T-helper 17 cell (primary cell): ENCODE data around the gene TIE1. TPM values are rescaled to one million over a fixed set of nuclear protein-coding genes. Genes with fewer than 3 reads are reported as not detected.

Experiments used
- ATAC-seq: fragments of 150-1000 bp; cut with Tn5 transposase; 2 replicates; pipeline ENCODE4 v1.10.0; 2021; ENCODE audit warnings: mild to moderate bottlenecking, moderate library complexity
- DNase-seq, 3 donors: peaks; one replicate each; pipeline versions ENCODE4 v3.0.0 to v3.0.0-alpha.2; 2020 to 2021
- H3K9me3 ChIP-seq: one replicate; pipeline ENCODE4 v1.7.0; 2013; ENCODE audit warnings: low read length, mild to moderate bottlenecking; ENCODE audit not compliant: control insufficient read depth, poor library complexity, severe bottlenecking
- H3K27ac Mint-ChIP-seq: one replicate; pipeline ENCODE4 v1.8.0; 2022; ENCODE audit warnings: mild to moderate bottlenecking, moderate library complexity, mixed read lengths
- H3K27me3 Mint-ChIP-seq: one replicate; pipeline ENCODE4 v1.8.0; 2022; ENCODE audit warnings: mixed read lengths
- H3K36me3 Mint-ChIP-seq: one replicate; pipeline ENCODE4 v1.8.0; 2022; ENCODE audit warnings: low read depth, mixed read lengths
- H3K4me1 Mint-ChIP-seq: one replicate; pipeline ENCODE4 v1.8.0; 2022; ENCODE audit warnings: mild to moderate bottlenecking, mixed read lengths
- H3K4me3 Mint-ChIP-seq: one replicate; pipeline ENCODE4 v1.8.0; 2022; ENCODE audit warnings: mild to moderate bottlenecking, moderate library complexity, mixed read lengths
- total RNA-seq, 4 donors: library from RNA in 2 of 4; stranded (reverse) in 2 of 4; gene quantifications; one replicate each; pipeline ENCODE4 v1.2.3 and lab custom pipeline; 2022 to 2026

Gene TIE1
- total RNA-seq, 2 donors from 2014 or later: not detected

DNA sequence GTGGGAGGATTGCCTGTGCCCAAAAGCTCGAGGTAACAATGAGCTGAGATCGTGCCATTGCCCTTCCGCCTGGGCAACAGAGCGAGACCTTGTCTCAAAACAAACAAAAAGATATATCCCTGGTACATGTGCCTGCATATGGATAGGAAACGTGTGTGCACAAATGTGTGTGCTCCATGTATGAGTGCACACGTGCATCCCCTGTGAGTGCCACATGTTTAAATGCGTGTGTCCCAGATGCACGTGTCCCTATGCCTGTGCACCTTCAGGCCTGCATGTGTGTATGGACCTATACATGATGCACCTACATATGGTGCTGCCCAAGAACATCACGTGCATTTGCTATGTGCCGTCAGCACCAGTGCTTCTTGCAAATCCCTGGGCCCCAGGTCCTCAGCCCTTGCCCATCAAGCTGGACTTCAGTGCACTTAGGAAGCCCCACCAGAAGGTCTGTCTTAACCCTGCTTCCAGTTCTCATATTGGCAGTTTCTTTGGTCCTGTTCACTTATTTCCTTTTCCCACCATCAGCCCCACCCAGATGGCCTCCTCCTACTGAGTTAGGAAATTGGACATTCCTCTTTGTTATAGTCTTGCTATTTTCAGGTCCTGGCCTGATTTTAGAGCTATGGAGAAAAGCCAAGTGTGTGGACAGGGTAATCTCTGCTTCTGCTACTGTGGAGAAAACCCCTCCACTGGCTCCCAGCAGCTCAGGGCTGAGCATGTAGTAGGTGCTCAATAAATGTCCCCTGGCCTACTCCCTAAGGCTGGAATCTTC lies 15.4 kb downstream of the TIE1 start:
- Mint-ChIP-seq H3K36me3 (peaks cover 2% of the 10 kb centered on the region), H3K27me3 (no peaks in the 10 kb centered on the region), H3K4me3 (no peak overlapping the region), H3K27ac (peak overlapping the region; percentile 24), H3K4me1 (peaks cover 8% of the 10 kb centered on the region)
- no peaks in the 10 kb centered on the region for H3K9me3 ChIP-seq
- no peak for DNase-seq
- ATAC-seq: no peak

DNA sequence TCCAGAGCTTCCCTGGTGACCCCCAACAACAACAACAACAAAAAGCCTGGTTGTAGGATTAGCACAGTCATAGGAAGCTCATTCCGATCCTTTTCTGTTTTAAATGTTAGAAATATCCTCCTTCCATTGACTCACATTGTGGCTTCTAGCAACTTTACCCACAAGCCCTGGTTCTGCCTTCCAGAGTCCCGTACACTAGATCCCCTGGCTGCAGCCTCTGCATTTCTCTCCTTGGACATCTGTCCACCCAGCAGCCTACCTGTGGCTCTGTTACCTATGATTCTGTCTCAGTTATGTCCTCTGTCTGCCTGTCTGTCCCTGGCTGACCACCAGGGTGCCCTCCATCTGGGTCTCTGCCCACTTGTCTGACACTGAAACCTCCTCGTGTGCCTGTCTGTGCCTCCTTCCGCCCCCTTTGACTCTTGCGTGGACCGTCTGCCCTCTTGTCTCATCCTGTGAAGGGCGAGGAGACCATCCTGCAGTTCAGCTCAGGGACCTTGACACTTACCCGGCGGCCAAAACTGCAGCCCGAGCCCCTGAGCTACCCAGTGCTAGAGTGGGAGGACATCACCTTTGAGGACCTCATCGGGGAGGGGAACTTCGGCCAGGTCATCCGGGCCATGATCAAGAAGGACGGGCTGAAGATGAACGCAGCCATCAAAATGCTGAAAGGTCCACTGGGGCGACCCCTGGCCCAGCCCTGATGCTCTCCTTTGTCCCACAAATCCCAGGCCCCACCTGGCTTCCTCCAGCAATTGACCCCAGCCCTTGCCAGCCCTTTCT lies 16.1 kb downstream of the TIE1 start:
- no peaks in the 10 kb centered on the region for H3K9me3 ChIP-seq
- Mint-ChIP-seq H3K27me3 (no peaks in the 10 kb centered on the region), H3K4me3 (no peak overlapping the region), H3K27ac (peak overlapping the region; percentile 24), H3K4me1 (peaks cover 6% of the 10 kb centered on the region), H3K36me3 (peaks cover 2% of the 10 kb centered on the region)
- no peak for ATAC-seq
- DNase-seq: no peak

- Mint-ChIP-seq H3K36me3 (no peaks in the 10 kb centered on the region), H3K4me1 (peaks cover 2% of the 10 kb centered on the region), H3K27ac (no peak overlapping the region), H3K27me3 (no peaks in the 10 kb centered on the region), H3K4me3 (no peak overlapping the region)
- no peak for DNase-seq
- no peaks in the 10 kb centered on the region for H3K9me3 ChIP-seq
- no peak for ATAC-seq
Observed at GRCh38 chr1:43317817-43318471, 17.2 kb downstream of the TIE1 start.

GRCh38 chr1:43318831-43319230 lies 18.0 kb downstream of the TIE1 start:
- Mint-ChIP-seq H3K27me3 (no peaks in the 10 kb centered on the region), H3K4me1 (peaks cover 2% of the 10 kb centered on the region), H3K36me3 (no peaks in the 10 kb centered on the region), H3K27ac (no peak overlapping the region), H3K4me3 (no peak overlapping the region)
- ATAC-seq (no peak), DNase-seq (no peak)
- no peaks in the 10 kb centered on the region for H3K9me3 ChIP-seq

DNA sequence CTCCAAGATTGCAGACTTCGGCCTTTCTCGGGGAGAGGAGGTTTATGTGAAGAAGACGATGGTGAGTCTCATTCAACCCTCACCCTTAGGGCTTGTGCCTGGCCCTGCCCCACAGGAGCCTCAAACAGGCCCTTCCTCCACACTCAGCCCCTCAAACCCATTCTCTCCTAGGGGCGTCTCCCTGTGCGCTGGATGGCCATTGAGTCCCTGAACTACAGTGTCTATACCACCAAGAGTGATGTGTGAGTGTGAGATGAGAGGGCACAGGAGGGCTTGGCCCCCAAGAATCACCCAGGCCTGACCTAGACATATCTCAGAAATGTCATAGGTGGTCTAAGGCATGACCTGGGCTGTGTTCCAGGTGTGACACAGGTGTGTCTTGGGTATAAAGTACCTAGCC lies 18.5 kb downstream of the TIE1 start:
- Mint-ChIP-seq H3K4me1 (peaks cover 2% of the 10 kb centered on the region), H3K27ac (no peak overlapping the region), H3K36me3 (no peaks in the 10 kb centered on the region), H3K4me3 (no peak overlapping the region), H3K27me3 (no peaks in the 10 kb centered on the region)
- no peak for ATAC-seq
- no peak for DNase-seq
- no peaks in the 10 kb centered on the region for H3K9me3 ChIP-seq

- no peaks in the 10 kb centered on the region for H3K27me3 Mint-ChIP-seq
- H3K4me3 Mint-ChIP-seq: no peak overlapping the region
- no peaks in the 10 kb centered on the region for H3K9me3 ChIP-seq
- no peaks in the 10 kb centered on the region for H3K36me3 Mint-ChIP-seq
- H3K27ac Mint-ChIP-seq: peak overlapping the region; percentile 61
- H3K4me1 Mint-ChIP-seq: peaks cover 2% of the 10 kb centered on the region
- ATAC-seq (no peak), DNase-seq (no peak)
Observed at GRCh38 chr1:43319766-43320165, 19.0 kb downstream of the TIE1 start.

GRCh38 chr1:43321331-43321891 lies 20.6 kb downstream of the TIE1 start:
- Mint-ChIP-seq H3K27ac (no peak overlapping the region), H3K36me3 (peaks cover 2% of the 10 kb centered on the region), H3K4me1 (peaks cover 2% of the 10 kb centered on the region), H3K4me3 (no peak overlapping the region), H3K27me3 (no peaks in the 10 kb centered on the region)
- no peak for ATAC-seq
- DNase-seq: no peak
- no peaks in the 10 kb centered on the region for H3K9me3 ChIP-seq

DNA sequence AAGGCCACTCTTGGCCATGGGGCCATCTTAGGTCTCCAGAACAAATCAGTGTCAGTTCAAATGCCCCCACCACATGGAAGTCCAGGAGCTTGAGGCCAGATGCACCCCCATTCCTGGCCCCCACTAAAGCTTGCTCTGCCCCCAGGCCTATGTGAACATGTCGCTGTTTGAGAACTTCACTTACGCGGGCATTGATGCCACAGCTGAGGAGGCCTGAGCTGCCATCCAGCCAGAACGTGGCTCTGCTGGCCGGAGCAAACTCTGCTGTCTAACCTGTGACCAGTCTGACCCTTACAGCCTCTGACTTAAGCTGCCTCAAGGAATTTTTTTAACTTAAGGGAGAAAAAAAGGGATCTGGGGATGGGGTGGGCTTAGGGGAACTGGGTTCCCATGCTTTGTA lies 21.7 kb downstream of the TIE1 start:
- no peak for DNase-seq
- no peaks in the 10 kb centered on the region for H3K9me3 ChIP-seq
- H3K4me1 Mint-ChIP-seq: no peaks in the 10 kb centered on the region
- H3K27me3 Mint-ChIP-seq: no peaks in the 10 kb centered on the region
- no peak for ATAC-seq
- no peak overlapping the region for H3K27ac Mint-ChIP-seq
- no peak overlapping the region for H3K4me3 Mint-ChIP-seq
- H3K36me3 Mint-ChIP-seq: peaks cover 2% of the 10 kb centered on the region

GRCh38 chr1:43324810-43325209 lies 24.0 kb downstream of the TIE1 start:
- Mint-ChIP-seq H3K4me3 (no peak overlapping the region), H3K27me3 (no peaks in the 10 kb centered on the region), H3K36me3 (peaks cover 2% of the 10 kb centered on the region), H3K27ac (no peak overlapping the region), H3K4me1 (no peaks in the 10 kb centered on the region)
- no peaks in the 10 kb centered on the region for H3K9me3 ChIP-seq
- DNase-seq: no peak
- no peak for ATAC-seq

GRCh38 chr1:43325381-43325780 lies 24.6 kb downstream of the TIE1 start:
- H3K4me3 Mint-ChIP-seq: no peak overlapping the region
- H3K27me3 Mint-ChIP-seq: no peaks in the 10 kb centered on the region
- H3K9me3 ChIP-seq: no peaks in the 10 kb centered on the region
- peaks cover 1% of the 10 kb centered on the region for H3K4me1 Mint-ChIP-seq
- no peak for DNase-seq
- ATAC-seq: no peak
- H3K36me3 Mint-ChIP-seq: peaks cover 2% of the 10 kb centered on the region
- no peak overlapping the region for H3K27ac Mint-ChIP-seq

- DNase-seq (no peak), ATAC-seq (no peak)
- Mint-ChIP-seq H3K4me3 (no peak overlapping the region), H3K36me3 (peaks cover 2% of the 10 kb centered on the region), H3K27ac (no peak overlapping the region), H3K4me1 (peaks cover 2% of the 10 kb centered on the region), H3K27me3 (no peaks in the 10 kb centered on the region)
- H3K9me3 ChIP-seq: no peaks in the 10 kb centered on the region
Observed at GRCh38 chr1:43327549-43328292, 26.9 kb downstream of the TIE1 start.

GRCh38 chr1:43329995-43330751 lies 29.4 kb downstream of the TIE1 start:
- Mint-ChIP-seq H3K27ac (no peak overlapping the region), H3K4me1 (peaks cover 7% of the 10 kb centered on the region)
- ATAC-seq: no peak

More at GRCh38 chr1:43329995-43330751, 29.4 kb downstream of the TIE1 start:
- no peak for DNase-seq
- H3K4me3 Mint-ChIP-seq: no peak overlapping the region
- H3K36me3 Mint-ChIP-seq: peaks cover 10% of the 10 kb centered on the region
- peaks cover 6% of the 10 kb centered on the region for H3K27me3 Mint-ChIP-seq
- H3K9me3 ChIP-seq: no peaks in the 10 kb centered on the region
